HG03571 (cell line): ENCODE data around the gene R3HDM2.

Source experiments
- ATAC-seq: cut with Tn5 transposase; IDR thresholded peaks from one replicate; pipeline ENCODE4 v1.9.1; 2021; ENCODE audit not compliant: unreplicated experiment

R3HDM2 gene

DNA sequence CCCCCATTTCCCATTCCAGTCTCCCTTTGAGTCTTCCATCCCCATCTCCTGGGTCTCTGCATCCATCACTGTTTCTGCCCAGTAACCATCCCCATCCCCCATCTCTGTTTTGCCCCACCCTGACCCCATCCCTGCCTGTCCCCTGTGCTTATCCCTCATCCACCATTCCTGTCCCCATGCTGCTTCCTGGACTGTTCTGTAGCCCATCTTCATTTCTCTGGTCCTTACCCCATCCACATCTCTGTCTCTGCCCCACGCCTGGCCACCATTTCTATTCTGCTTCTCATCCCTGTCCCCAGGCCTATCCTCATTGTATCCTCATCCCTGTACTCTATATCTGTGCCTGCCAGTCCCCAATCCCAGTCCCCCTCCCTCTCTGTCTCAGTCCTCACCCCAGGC lies 210.1 kb downstream of the R3HDM2 start:
- ATAC-seq: no peak

DNA sequence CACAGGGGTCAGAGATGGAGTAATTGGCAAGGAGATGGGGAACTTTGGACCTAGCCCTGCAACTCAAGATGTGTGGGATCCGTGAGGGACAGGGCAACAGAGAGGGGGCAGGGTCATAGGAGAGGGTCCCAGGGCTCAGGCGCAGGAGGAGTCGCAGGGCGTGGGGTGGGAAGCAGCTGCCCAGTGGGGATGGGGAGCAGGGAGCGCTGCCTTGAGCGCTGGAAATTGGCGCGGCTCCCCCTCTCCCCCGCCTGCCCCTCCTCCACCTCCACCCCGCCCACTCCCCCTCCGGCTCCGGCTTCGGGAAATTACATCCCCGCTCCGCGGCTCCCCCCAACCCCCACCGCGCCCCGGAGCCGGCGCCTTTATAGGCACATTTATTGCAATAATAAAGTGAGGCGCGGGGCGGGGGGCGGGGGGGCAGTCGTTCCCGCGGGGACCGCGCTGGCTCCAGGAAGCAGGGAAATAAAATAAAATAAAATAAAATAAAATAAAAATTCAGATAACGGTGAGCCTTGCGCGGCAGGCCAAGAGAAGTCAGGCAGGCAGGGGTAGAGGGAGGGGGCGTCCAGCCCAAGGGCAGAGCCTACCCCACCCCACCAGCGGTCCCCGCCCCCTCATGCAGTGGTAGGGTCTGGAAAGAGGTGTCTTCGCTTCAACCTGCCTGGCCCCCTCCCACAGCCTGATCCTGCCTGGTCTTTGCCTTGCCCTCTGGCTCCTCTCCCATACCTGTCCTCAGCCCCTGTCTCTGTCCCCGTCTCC lies 210.7 kb downstream of the R3HDM2 start:
- ATAC-seq: no peak

DNA sequence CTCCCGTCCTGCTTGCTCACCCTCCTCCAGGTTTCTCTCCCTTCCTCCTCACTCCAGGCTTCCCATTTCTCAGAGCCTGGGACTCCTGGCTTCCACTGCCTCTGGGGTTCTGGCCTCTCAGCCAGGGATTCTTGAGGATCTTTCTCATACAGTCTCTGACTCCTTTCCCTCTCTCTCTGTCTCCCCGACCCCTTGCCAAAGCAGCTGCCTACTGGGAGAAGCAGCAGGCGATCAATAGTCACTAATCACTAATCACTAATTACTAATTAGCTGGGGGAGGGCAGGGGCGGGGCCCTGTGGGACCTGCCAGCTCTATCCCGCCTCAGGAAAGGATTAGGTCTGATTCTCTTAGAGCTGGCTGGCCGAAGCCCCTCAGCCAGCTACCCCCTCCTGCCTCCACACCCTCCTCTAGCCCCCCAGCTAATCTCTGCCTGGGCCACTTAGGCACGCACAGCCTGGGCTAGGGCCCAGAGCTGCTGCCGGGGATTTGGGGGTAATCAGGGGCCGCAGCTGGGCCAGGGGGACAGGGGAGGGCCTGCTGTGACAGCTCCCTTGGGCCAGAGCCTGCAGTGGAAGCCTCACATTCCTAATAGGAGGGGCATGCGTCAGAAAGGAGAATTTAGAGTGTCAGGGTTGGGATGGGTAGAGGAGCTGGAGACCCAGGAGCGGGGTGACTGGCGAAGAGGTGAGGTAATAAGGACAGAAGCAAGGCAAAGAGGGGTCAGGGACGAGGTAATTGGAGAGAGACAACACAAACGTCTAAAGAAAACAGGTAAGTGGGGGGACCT lies 211.4 kb downstream of the R3HDM2 start:
- ATAC-seq: no peak

DNA sequence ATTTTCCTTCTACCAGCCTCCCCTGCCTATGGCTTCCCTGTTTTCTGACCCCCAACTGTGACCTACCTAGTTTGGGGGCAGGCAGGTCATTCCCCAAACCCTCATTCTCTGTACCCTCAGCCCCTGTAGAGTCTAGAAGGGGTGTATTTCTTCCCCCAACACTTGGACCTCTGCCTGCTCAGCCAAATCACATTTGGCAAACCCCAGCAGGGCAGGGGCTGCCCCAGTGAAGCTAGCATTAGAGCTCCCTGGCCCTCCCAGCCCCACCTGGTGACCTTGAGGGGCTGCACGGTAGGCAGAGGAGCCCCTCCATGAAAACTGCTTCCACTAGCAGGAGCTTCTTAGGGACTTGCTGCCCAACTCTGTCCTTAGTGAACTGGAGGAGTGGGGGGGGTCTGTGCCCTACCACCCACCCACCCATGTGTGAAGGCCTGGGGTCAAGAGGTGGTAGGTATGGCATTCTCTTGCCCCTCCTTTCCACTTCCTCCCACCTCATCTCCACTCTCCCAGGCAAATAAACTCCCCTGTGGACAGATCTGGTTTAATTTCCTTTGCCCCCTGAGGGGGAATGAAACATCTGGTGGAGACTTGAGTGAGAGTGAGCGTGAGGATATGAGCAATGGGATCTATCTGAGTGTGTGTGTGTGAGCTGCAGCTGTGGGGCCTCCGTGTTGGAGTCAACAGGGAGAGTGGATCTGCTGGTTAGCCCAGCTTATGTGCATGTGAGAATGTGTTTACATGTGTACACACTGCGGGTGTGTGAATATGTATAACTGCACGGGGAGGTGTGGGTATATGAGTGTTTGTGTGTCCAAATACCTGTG lies 212.6 kb downstream of the R3HDM2 start:
- no peak for ATAC-seq

DNA sequence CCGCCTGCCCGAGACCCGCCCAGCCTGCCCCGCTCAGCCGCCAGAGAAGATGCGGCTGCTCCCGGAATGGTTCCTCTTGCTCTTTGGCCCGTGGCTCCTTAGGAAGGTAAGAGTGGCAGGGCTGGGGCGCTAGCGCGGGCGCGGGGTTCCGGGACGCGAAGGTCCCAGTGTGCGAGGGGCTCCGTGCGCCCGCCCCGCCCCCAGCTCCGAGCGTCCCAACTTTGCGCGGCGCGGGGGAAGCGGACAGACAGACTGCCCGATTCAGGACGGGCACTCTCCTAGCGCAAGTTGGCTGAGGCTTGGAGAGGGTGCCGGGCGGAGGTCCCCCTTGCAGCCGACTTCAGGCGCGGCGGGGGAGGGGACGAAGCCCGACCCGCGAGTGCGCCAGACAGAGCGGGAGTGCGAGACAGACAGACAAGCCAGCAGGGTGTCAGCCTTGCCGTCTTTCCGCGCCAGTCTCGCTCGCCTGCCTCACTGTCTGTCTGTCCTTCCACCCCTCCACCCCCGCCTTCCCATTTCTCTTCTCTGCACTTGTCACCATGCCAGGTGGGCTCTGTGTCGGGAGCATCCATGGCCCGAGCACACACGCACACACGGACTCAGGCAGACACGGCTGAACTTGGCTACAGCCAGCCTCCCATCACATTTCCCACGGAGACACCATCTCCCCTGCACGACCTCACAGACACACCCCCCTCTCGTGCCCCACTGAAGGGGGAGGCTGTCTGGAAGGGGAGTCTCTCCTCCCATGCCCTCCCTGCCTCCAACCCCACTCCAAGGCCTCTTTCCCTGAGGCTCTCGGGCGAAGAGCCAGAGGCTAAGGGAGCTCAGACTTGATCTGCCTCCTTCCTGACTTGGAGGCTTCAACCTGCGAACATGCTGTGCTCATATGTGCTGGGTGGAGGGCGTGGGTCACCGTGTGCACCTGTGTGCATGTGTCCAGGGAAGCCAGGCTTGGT lies 213.6 kb downstream of the R3HDM2 start:
- ATAC-seq: no peak

DNA sequence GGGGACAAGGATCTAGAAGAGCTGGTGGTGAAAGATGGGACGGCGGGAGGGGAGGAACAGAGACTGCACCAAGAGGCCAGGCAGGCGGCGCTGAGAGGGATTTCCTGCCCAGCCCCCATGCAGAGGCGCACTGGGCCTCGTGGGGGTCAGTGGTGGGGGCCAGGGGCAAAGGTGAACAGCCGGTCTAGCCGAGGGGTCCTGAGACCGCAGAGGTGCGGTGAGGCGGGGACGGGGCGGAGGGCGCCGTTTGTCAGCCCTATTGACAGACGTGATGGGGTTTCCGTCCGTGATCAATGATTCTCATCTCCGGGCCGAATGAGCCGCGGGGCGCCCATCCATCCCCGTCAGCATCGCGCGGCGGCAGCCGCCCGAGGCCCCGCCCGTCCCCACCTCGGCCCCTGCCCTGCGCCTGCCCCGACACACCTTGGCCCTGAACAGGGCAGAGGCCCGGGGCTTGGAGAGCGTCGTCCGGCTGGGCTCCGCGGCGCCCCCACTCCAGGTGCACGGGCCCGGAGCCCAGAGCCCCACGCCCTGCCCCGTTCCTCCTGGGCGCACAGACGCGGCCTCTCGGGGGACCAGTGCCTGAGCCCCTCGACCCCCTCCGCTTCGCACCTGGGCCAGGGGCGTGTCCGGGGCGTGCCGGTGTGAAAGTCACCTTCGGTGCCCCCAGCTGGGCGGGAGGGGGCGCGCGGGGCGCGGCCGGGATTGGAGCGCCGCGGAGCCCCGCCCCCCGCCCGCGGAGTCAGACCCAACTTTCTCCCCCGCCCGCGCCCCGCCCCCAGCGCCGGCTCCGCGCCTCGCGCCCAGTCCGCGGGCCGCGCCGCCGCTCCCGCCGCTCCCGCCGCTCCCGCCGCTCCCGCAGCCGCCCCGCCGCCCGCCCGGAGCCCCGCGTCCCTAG lies 214.6 kb downstream of the R3HDM2 start, which contains the start of gene NXPH4:
Gene NXPH4 (plus strand): TSS at position 781 of the 898 bp plus-strand sequence. CDS start 176 bp downstream, outside the sequence.
- no peak for ATAC-seq

DNA sequence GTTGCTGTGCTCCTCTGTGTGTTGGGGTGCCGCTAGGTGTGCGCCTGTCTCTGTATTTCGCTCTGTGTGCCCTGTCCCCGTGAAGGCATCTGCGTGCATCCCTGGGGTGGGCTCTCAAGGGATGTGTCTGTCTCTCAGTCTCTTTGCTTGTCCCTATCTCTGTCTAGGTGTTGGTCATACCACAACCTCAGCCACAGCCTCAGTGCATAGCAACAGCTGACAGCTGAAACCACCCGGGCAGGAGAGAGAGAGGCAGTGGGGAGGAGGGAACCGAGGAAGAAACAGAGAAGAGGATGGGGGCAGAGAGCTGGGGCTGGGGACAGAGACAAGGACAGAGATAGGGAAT lies 215.2 kb downstream of the R3HDM2 start:
- ATAC-seq: no peak

DNA sequence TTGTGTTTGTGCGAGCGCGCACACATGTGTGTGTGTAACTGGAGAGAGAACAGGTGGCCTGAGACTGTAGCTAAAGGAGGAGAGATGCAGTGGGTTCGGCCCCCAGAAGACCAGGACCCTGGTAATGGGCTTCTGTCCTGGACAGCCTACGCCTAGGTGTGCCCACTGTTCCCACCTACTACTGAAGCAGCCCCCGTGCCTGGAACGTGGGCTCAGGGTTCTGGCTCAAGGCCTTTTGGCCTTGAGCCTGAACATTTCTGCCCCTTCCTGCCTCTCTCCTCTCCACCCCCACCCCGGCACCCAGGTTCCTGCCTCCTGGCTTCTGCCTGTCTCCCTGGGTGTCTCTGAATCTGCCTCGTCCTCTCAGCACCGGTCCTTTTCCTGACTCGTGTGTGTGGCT lies 215.8 kb downstream of the R3HDM2 start:
- ATAC-seq: no peak

DNA sequence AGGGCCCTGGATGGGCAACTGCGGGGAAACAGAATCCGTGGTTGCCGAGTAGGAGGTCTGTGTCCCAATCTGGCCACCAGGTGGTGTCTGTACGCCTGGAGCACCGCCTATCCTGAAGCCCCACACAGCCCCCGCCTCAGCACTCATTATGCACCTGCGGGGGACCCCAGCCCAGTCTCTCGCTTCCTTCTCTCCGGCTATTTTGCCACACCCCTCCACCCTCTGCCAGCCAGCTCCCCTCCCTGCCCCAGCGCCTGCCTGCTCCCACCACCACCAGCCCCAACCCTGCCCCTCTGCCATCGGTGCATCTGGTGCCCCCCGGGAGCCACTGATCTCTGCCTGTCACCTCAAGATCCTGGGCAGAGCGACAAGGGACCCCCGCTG lies 216.5 kb downstream of the R3HDM2 start:
- no peak for ATAC-seq

DNA sequence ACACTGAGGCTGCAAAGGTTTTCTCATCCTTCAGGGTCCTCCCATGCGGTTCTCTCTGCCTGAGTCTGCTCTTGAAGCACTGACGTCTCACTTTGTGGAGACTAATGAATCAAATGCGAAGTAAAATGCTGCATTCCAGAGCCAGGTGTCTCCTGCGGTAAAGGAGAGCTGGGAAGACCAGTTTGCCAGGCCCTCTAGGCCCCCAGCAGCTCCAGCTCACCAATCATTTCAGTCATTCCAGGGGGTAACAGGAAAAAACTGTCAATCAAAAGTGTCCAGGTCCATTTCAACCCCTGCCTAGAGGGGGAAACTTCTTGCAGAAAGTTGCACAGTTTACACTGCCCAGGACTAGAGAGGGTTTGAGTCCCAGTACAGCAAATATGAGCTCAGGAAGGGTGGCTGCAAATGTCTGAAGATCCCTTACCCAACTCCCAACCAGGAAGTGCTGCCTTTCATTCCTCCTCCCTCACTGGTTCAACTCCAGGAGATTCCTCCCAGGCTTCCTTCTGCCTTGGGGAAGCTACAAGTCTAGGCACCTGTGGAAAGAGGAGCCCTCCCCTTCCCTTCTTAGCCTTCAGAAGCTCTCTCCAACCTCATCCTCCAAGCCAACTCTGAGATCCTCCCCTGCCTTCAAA lies 217.0 kb downstream of the R3HDM2 start:
- ATAC-seq: no peak

DNA sequence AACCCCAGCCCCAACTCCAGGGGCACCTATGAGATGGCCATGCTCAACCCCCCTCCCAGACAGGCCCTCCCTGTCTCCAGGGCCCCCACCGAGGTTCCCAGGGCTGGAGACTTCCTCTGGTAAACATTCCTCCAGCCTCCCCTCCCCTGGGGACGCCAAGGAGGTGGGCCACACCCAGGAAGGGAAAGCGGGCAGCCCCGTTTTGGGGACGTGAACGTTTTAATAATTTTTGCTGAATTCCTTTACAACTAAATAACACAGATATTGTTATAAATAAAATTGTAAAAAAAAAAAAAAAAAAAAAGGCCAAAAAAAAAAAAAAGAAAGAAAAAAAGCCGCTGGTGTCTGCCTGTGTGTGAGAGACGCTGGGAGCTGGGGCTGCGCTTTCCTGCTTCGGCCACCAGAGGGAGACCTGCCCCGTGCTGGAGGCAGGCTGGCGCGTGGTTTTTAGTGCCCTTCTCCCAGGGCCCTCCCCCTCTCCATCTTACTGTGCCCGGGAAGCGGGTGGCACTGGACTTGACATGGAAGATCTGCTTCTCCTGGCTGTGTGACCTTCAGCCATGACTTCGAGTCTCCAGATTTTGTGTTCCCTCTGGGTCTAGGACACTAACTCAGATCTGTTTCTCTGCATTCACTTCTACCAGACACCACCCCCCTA lies 217.7 kb downstream of the R3HDM2 start:
- ATAC-seq: no peak

DNA sequence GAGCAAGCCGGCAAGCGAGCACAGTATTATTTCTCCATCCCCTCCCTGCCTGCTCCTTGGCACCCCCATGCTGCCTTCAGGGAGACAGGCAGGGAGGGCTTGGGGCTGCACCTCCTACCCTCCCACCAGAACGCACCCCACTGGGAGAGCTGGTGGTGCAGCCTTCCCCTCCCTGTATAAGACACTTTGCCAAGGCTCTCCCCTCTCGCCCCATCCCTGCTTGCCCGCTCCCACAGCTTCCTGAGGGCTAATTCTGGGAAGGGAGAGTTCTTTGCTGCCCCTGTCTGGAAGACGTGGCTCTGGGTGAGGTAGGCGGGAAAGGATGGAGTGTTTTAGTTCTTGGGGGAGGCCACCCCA lies 218.2 kb downstream of the R3HDM2 start:
- no peak for ATAC-seq

DNA sequence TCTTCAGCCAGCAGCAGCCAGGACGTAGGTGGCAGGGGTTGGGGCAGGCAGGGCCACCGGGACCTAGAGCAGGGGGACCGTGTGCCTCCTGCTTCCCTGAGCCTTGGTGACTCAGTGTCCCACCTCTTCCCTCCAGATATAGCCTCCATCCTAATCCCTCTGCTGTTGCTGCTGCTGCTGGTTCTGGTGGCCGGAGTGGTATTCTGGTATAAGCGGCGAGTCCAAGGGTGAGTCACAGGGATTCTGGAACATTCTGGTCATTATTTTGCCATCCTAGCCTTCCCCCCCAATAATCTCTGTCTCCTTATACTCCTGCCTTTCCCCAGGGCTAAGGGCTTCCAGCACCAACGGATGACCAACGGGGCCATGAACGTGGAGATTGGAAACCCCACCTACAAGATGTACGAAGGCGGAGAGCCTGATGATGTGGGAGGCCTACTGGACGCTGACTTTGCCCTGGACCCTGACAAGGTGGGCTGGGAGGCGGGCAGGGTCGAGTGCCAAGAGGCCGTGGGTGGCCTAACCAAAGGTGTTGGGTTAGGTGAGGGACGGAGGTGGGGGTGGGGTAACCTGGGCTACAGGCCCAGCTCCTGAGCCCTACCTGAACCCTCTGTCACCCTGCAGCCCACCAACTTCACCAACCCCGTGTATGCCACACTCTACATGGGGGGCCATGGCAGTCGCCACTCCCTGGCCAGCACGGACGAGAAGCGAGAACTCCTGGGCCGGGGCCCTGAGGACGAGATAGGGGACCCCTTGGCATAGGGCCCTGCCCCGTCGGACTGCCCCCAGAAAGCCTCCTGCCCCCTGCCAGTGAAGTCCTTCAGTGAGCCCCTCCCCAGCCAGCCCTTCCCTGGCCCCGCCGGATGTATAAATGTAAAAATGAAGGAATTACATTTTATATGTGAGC lies 218.8 kb downstream of the R3HDM2 start:
- no peak for ATAC-seq

DNA sequence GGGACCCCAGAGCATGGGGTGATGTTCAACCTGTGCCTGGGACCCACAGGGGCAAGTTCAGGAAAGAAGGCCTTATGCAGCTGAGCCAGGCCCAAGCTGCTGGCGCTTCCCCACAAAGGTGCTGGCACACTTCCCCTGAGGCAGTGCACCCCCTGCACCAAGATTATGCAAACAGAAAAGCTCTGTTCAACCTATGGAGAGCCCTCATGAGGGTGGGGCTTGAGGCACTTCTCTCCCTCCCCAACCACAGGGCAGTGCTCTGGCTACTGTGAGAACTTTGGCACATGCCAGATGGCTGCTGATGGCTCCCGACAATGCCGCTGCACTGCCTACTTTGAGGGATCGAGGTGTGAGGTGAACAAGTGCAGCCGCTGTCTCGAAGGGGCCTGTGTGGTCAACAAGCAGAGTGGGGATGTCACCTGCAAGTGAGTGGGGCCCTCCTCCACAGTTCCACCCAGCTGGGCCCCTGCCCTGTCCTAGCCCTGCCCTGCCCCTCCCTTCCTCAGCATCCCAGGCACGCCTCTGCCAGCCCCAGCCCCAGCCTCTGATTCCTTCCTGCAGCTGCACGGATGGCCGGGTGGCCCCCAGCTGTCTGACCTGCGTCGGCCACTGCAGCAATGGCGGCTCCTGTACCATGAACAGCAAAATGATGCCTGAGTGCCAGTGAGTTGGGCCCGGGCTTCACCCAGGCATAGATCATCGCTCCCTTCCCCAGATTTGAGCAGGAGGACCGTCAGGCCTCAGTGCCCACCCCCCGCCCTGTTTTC lies 219.7 kb downstream of the R3HDM2 start:
- no peak for ATAC-seq

DNA sequence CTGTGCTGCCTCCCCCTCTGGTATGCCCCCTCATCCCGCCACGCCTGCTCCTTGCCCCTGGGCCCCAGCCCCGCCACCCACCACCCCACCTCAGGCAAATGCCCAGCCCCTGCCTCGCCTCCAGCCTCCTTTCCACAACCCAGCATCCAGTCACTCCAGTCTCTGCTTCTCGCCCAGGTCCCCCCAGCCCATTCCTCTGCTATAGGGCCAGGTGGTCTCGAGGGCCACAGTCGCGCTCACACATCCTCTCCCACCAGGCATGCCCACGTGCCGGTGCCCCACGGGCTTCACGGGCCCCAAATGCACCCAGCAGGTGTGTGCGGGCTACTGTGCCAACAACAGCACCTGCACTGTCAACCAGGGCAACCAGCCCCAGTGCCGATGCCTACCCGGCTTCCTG lies 220.4 kb downstream of the R3HDM2 start:
- ATAC-seq: no peak

DNA sequence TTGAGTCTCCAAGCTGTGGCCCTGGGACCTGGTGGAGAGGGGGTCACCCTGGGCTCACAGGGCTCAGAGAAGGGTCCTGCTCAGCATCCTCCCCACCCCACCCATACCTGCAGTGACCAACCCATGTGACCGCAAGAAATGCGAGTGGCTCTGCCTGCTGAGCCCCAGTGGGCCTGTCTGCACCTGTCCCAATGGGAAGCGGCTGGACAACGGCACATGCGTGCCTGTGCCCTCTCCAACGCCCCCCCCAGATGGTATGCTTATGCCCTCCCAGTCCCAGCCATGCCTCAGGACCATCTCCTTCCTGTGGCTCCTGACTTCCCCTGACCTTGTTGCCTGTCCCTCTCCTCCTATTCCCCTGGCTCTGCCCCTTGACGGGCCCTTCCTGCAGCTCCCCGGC lies 220.9 kb downstream of the R3HDM2 start:
- no peak for ATAC-seq
